MM.1S (cell line): ENCODE data around the gene PEX1.

ENCODE experiments used
- CTCF ChIP-seq: fragments of 300-600 bp; sonication (generic); IDR thresholded peaks from 2 replicates; pipeline ENCODE4 v1.5.1; 2016; ENCODE audit warnings: antibody characterized with exemption, low read length, mixed read lengths
- EZH2 ChIP-seq: fragments of 300-600 bp; sonication (generic); optimal IDR thresholded peaks from 2 replicates; pipeline ENCODE3; 2017; ENCODE audit warnings: low read depth, mild to moderate bottlenecking, antibody characterized with exemption, low read length, mixed read lengths
- EZH2phosphoT487 ChIP-seq: fragments of 300-600 bp; sonication (generic); IDR thresholded peaks from 2 replicates; pipeline ENCODE4 v1.6.1; 2018; ENCODE audit warnings: antibody characterized with exemption, low read length

- TF ChIP-seq CTCF (no peak), EZH2 (no peak), EZH2phosphoT487 (no peak)
Measured at GRCh38 chr7:92478095-92478494, 50.2 kb downstream of the PEX1 start.
